Measurements from ENCODE around the gene CDK16. TPM values are rescaled to one million over a fixed set of nuclear protein-coding genes. Genes with fewer than 3 reads are reported as not detected.
A peak's percentile ranks its signal among the peaks of the same experiment; 100 is the strongest.

The CDK16 gene
- total and polyA plus RNA-seq, 8 donors, result 81.1 to 113 (median 96.1) TPM

- no peak for ATAC-seq
- Histone ChIP-seq H3K27ac (no peak overlapping the region), H3K27me3 (no peaks in the 10 kb centered on the region), H3K4me1 (no peaks in the 10 kb centered on the region), H3K9me3 (no peaks in the 10 kb centered on the region), H3K4me3 (no peak overlapping the region), H3K36me3 (peaks cover 0 to 60% of the 10 kb centered on the region in 2 donors)
- TF ChIP-seq, protein P1, sequence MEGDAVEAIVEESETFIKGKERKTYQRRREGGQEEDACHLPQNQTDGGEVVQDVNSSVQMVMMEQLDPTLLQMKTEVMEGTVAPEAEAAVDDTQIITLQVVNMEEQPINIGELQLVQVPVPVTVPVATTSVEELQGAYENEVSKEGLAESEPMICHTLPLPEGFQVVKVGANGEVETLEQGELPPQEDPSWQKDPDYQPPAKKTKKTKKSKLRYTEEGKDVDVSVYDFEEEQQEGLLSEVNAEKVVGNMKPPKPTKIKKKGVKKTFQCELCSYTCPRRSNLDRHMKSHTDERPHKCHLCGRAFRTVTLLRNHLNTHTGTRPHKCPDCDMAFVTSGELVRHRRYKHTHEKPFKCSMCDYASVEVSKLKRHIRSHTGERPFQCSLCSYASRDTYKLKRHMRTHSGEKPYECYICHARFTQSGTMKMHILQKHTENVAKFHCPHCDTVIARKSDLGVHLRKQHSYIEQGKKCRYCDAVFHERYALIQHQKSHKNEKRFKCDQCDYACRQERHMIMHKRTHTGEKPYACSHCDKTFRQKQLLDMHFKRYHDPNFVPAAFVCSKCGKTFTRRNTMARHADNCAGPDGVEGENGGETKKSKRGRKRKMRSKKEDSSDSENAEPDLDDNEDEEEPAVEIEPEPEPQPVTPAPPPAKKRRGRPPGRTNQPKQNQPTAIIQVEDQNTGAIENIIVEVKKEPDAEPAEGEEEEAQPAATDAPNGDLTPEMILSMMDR (IDR thresholded peaks at IDR 0.05), result no peak
- DNase-seq, result peak in 1 of 4 donors; percentile 19
- intact Hi-C loops (cut with DNase I), result no loop called here
Measured at GRCh38 chrX:47226531-47227333, 8.3 kb downstream of the CDK16 start.

DNA sequence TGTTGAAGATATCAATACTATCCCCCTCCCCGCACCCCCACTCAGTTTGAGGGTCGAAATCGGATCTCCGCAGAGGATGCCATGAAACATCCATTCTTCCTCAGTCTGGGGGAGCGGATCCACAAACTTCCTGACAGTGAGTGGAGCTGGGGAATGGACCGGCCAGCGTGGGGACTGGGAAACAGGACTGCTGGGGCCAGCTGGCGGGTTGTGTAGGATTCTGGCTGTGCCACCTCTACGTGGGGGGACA is 8.8 kb downstream of the CDK16 start:
- ATAC-seq (no peak), DNase-seq (no peak)
- no peaks in the 10 kb centered on the region for H3K27me3 ChIP-seq
- no peak overlapping the region for H3K4me3 ChIP-seq
- no peaks in the 10 kb centered on the region for H3K9me3 ChIP-seq
- no peak overlapping the region for H3K27ac ChIP-seq
- H3K4me1 ChIP-seq, result no peaks in the 10 kb centered on the region
- TF ChIP-seq, protein P1 (IDR thresholded peaks at IDR 0.05), result no peak
- intact Hi-C loops (cut with DNase I), result no loop called here
- H3K36me3 ChIP-seq, result peaks cover 0 to 60% of the 10 kb centered on the region in 2 donors

DNA sequence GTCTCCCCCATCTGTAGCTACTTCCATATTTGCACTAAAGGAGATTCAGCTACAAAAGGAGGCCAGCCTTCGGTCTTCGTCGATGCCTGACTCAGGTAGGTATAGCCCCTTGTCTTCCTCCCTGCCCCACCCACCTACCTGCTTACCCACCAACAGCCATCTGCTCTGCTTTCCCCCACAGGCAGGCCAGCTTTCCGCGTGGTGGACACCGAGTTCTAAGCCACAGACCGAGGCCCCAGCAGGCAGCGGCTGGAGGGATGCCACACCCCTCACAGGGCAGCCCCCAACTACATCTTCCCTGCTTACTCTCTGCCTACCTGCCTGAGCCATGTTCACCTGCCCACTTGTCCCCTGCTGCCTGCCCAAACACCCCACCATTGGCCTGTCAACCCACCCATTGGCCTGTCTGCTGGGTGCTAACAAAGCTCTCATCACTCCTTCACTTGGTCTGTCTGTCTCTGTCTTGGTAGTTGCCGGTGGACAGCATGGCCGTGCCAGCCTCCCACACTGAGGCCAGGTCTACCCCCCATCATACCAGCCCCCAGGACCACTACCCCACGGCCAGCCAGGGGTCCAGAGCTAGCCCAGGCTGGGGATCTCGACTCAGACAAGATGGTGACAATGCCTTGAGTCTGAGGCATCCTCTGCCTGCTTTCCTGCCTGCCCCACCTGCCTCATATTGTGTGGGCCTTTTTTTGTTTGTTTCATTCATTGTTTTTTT is 10.2 kb downstream of the CDK16 start:
- intact Hi-C loops (cut with DNase I), result no loop called here
- H3K27ac ChIP-seq, result no peak overlapping the region
- DNase-seq (no peak), ATAC-seq (no peak)
- H3K27me3 ChIP-seq, result no peaks in the 10 kb centered on the region
- no peaks in the 10 kb centered on the region for H3K4me1 ChIP-seq
- no peak overlapping the region for H3K4me3 ChIP-seq
- TF ChIP-seq, protein P1 (IDR thresholded peaks at IDR 0.05), result no peak
- no peaks in the 10 kb centered on the region for H3K9me3 ChIP-seq
- peaks cover 0 to 52% of the 10 kb centered on the region in 2 donors for H3K36me3 ChIP-seq

- Histone ChIP-seq H3K4me3 (no peak overlapping the region), H3K9me3 (no peaks in the 10 kb centered on the region), H3K27ac (no peak overlapping the region), H3K27me3 (no peaks in the 10 kb centered on the region), H3K36me3 (peaks cover 0 to 45% of the 10 kb centered on the region in 2 donors), H3K4me1 (no peaks in the 10 kb centered on the region)
- TF ChIP-seq, protein P1 (IDR thresholded peaks at IDR 0.05), result no peak
- intact Hi-C loops (cut with DNase I), result no loop called here
- DNase-seq (no peak), ATAC-seq (no peak)
Measured at GRCh38 chrX:47229427-47229826, 10.9 kb downstream of the CDK16 start.

DNA sequence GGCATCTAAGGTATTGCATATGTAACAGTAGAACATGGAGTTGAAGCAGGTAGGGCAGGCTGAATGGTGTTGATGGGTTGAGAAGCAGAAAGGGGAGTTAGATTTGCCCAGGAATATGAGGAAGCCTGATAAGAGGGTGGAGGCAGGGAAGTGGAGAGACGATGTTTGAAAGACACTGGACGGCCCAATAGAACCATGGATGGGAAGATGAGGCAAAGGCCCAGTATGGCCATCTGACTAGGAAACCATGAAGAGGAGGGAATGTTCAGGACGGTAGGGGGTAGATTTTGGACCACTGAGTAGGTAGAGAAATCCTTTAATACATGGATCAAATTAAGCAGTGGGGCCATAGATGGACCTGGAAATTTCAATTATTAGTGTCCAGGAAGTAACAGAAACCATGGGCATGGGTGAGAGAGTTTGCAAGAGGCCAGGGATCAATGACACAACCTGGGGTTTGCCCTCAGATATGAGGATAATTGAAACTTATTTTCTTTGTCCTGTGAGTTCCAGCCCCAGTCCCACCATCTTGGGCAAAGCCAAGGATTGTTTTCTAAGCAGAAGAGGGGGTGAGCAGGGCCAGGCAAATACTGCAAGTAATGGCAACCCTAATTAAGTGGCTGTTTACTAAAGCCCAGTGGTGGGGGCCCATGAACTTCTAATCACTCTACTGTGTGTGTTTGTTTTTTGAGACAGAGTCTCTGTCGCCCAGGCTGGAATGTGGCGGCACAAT is 11.8 kb downstream of the CDK16 start:
- Histone ChIP-seq H3K36me3 (peaks cover 0 to 36% of the 10 kb centered on the region in 2 donors), H3K4me1 (no peaks in the 10 kb centered on the region), H3K4me3 (no peak overlapping the region), H3K27ac (no peak overlapping the region), H3K9me3 (no peaks in the 10 kb centered on the region), H3K27me3 (peaks cover 0 to 2% of the 10 kb centered on the region in 2 donors)
- ATAC-seq (no peak), DNase-seq (no peak)
- TF ChIP-seq, protein P1 (IDR thresholded peaks at IDR 0.05), result no peak
- intact Hi-C loops (cut with DNase I), result no loop called here

Measured in left lung (tissue), 10 donors.